GM18858 (cell line): ENCODE data around the gene MYO18A.

Source experiments
- ATAC-seq: cut with Tn5 transposase; IDR thresholded peaks from one replicate; pipeline ENCODE4 v1.9.1; 2021; ENCODE audit not compliant: unreplicated experiment

The MYO18A gene

DNA sequence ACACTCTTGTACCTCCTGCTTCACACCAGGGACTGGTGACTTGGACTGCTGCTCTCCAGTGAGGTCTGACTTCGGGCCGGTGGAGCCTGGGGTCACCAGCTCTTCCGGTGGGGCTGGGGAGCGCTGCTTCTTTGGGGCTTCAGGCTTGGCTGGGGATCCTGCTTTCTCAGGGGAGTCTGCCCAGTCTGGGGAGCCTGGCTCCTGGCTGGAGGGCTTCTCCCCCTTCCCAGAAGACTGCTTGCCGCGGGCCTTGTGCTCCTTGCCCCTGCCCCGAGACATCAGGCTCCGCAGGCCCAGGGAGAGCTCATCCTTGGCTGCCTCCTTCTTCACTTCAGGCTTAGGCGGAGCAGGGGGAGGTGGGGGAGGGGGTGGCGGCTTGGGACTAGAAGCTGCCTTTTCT, 52.4 kb downstream of the MYO18A start:
- ATAC-seq = no peak

DNA sequence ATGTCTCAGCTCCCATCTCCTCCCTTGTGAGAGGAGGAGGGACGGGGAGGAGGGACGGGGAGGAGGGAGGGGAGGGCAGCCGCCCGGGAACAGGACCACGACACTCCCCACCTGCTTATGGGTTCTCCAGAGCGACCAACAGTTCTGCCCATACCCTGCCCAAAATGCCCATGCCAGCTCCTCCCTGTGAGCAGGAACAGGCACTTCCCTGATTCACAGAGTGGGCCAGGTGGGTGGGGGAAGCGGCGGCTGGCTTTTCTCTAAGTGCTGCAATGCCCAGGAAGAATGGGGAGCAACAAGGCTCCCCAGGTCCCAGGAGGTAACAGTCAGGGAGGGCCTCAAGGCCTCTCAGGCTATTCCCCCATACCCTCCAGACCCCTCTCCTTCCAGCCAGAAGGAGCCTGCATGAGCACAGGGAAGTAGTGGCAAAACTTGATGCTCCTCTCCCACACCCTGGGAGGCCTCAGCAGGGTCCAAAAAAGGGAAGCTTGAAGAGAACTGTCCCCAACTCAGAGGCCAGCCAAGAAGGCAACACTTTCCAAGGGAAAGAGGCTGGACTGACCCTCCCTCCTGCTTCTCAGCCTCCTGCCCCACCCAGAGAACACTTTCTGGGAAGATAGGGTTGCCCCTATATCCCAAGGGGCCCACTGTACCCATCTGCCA, 53.8 kb downstream of the MYO18A start:
- ATAC-seq = no peak

DNA sequence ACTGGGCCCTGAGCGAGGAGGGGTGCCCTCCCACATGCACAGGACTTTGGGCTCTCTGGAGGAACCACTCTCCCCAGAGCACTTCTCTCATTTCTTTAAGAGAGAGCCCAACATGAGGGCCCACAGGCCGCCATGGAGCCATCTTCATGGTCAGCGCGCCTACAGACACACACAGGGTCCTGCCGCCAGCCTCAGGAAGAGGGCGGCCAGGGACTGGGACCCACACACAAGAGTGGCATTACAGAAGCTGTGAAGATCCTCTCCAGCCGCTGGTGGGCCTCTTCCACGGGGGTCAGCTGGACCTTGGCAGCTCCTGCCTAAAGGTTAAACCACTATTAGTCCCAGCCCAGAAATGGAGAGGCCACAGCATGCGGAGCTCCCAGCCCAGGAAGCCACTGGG, 54.5 kb downstream of the MYO18A start:
- no peak for ATAC-seq

DNA sequence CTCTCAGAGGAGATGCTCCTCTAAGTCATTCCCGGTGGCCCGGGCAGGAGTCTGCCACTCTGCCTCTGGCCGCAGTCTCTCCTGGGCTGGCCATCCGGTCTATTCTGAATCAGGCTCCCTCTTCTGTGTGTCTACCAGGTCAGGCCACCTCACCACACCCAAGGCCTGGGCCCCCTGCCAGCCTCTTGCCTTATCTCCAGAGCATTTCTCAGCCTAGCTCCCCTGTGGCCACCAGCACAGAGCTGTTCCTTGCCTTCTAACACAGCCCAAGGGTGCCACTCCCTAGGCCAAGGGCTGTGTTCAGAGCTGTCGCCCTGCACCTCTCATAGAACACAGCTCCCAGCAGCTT, 55.3 kb downstream of the MYO18A start:
- no peak for ATAC-seq

DNA sequence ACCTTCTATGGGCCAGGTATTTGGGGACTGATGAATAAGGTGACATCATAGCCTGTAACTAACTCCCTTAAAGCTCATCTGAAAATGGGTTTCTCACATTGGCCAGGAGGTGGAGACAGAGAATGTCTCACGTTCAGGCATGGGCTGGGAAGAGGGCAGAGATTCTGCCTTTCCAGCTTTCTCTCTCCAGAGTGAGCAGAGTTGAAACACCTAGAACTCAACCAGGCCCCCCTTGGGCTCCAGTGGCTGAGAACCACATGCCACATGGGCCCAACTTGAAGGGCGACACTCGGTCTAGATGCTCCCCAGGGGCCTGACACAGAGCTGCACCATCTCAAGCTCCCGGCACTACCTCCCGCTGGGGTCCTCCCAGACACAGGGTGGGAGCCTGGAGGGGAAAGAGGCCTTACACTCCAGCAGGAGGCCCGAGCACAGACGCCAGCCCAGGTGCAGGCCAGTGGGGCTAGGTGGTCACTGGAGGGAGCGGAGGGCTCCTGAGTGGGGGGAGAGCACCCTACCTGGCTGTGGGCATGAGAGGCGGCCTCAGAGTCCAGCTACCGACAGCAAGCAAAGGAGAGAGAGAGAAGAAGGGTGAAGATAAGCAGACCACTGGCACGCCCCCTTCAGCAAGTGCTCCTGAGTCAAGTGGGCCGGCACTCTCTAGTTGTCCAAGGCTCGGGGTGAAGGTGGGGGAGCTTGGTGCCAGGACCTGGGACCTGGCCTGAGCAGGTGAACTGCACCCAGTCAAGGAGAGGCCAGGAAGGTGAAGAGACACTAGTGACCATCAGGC, 55.9 kb downstream of the MYO18A start:
- ATAC-seq = no peak

DNA sequence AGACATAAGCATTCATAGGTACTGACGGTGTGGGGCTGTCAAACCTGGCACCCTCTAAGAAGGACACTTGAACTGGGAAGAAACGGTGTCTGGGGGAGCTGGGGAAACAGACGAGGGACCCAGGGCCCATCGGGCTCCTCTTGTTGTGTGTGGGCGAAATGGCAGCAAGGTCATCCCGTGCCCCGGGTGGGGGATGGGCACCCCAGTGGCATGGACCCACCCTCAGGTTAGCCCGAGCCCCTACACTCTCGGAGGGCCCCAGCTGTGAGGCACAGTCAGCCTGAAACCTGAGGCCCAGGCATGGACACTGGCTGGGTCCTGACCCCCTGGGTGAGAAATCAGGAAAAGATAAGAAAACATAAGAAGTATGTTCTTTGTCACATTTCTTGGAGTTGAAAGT, 57.1 kb downstream of the MYO18A start:
- ATAC-seq = no peak

DNA sequence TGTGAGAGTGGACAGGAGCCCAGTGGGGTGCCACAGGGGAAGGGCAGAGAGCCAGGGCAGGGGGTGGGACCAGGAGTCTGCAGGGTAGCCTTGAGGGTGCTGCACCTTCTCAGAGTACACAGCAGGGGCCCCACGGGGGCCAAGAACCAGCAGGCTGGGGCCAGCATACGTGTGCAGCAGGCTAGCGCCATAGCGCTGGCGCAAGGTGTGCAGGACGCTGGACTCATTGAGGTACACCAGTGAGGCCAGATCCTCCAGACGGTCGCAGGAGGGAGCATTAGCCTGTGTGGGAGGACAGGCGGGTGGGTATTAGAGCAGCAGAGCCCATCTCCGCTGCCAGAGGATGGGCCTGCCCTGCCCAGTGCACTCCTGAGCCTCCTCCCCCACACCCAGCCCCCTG, 58.8 kb downstream of the MYO18A start:
- no peak for ATAC-seq

DNA sequence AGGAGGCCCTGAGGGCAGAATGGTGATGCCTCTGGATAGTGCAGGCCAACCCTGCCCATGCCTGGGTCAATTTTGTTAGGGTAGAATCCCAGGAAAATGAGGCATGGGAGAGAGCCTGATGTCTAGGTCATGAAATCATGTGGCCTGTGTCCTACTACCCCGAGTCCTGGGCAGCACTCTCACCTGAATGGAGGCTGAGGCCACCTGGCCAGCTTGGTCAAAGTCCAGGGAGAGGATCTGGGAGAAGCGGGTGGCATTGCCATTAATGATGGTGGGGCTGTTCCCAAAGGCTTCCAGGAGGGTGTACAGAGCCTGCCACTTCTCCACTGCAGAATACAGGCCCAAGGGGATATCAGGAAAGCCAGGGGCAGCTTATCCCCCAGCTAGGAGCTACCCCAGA, 59.8 kb downstream of the MYO18A start:
- no peak for ATAC-seq

DNA sequence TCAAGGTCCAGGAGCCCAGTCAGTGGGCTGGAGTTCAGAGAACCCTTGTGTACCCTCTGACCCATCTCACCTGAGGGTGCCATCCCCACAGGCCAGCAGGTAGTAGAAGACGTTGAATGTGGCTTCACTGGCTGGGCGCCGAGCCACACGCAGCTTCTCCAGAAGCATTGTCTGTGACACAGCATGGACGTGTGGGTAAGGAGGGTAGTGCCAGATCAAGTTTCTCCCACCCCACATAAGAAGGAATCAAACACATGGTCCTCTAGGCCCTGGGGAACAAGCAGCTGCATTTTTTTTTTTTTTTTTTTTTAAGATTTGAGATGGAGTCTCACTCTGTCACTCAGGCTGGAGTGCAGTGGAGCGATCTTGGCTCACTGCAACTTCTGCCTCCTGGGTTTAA, 60.9 kb downstream of the MYO18A start:
- no peak for ATAC-seq

DNA sequence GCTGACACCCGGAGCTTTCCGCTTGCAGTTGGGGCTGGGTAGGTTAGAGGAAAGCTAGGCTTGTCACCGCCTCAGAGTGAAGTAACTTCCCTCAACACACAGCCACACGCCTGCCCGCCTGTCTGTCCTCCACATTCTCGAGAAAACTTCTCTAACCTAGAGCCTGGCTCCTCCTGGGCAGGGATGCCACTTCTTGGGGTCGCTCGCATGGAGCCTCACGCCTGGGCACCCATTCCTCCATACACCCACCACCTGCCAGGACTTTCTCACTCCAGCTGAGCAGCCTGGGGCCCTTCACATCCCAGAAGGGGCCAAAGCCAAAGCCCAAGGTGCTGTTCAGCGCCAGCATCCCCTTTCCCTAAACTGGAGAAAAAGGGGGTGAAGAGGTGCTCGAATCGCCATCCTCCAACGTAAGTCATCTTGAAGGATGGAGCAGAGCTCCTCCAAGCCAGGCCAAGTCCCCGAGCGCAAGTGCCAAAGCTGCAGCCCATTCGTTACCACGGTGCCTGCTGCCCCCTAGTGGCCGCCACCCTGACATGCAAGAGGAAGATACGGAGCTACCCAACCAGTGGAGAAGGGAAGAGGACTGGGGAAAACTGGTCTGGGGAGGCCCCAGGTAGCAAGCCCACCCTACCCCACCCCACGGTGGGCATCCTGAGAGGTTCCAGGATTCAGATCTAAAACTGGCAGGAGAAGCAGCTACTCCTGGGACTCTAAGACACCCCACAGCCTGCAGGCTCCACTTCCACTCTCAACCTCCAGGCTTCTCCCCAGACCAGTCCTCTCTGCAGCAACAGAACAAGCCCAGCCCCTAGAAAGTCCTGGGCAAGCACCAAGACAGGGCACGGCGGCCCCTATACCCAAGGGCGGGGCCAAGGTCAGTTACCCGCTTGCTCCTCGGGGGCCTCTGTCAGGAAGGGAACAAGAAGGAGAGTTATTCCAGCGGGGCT, 63.1 kb downstream of the MYO18A start:
- ATAC-seq = no peak

DNA sequence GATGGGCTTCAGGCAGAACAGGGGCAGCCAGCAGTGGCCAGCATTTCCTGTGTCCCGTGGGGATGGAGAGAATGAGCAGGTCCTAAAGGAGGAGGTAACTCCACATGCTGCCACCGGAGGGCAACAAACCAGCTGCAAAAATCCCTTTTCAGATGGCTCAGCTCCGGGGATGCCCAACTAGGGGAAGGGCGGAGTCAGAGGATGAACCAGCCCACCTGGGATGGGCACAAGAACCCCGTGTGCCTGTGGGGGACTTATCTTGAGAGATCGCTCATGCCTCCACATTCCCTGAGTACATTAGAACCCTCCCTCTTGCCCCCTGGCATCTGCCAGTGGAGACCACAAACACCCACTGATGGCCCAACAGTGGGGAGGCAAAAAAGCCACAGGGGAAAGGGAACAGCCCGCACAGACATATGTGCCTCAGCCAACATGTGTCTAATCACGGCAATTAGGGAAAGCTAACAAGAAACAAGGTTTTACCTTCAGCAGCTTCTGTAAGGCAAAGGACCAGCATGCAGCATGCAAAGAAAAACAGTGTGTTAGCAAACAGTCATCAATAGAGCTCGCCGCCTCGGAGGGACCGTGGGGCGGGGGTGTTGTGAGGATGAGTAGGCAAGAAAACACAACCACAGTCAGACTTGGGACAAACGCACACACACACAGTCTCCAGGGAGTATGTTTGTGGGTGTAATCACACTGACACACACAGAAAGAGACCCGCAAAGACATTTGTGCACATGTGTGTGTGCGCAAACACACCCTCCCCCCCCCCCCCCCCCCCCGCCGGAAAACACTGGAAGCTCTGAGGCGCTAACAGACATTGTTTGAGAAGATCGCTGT, 64.0 kb downstream of the MYO18A start:
- no peak for ATAC-seq

DNA sequence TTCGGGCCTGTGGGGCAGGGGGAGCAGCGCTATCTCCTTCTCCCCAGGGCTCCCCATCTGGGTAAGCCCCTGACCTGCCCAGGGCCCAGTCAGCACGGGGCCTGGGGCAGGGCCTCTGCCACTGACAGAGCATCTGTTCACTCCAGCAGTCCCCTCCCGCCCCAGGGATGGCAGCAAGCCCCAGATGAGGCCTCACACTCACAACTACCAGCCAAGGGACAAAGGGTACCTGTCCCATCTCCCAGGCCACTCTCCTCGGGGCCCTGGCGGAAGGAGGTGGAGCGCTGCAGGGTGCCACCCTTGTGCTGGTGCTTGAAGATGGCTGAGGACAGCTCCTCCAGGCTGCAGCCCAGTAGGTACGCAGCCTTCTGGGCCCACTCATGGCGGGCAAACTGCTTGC, 64.8 kb downstream of the MYO18A start:
- ATAC-seq = no peak

DNA sequence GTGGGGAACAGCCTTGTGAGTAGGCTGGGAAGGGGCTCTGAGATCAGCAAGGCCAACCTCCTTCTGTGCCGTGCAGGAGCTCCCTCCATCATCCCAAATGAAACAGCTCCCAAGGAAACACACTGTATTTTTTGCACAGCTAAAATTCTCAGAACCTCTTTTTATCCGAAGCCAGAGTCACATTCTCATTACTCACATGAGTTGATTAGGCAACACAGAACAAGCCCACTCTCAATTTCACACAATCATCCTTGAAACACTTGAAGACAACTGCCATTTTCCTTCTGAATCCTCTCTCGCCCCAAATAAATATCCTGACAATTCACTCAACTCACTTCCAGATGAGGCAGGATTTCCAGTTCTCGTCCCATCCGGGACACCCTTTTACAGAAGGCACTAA, 66.1 kb downstream of the MYO18A start:
- ATAC-seq = no peak

DNA sequence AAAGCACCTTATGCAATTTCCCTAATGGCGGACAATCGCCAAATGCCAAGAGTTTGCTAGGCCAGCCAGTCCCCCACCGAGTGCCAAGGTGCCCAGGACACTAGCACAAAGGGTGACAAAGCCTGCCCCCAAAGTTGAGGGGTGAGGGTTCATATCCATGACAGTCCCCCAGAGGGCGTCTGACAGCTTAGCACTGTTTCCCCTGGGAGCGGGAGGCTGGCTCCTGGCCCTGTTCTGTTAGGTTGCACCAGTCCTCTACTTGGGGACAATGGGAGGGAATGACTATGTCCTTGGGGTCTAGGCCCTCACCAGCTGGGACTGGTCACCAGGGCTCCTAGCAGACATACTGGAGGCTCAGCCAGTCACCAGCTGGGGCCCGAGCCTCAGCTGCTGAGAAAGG, 66.9 kb downstream of the MYO18A start:
- no peak for ATAC-seq

DNA sequence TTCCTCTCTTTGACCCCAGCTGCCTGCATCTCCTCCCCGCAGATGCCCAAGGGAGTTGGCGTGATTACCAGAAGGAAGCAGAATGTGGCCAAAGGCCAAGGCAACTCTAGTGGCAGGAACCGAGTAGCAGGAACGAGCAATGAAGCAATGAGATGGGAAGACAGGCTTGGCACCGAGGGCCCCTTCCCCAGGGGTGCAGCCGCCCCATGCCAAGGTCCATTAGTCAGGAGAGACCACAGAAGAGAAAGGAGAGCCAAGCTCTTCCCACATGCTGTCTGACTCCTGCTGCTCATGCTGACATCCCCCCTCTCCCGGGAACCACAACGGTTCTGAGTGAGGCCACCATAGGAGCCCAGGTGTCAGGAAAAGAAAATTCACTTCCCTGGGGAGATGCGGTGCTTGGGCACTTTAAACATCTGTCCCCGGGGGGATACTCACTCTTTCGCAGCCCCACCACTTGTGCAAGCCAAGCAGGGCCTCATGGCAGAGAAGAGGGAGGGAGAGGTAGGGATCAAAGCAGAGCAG, 67.4 kb downstream of the MYO18A start:
- no peak for ATAC-seq

DNA sequence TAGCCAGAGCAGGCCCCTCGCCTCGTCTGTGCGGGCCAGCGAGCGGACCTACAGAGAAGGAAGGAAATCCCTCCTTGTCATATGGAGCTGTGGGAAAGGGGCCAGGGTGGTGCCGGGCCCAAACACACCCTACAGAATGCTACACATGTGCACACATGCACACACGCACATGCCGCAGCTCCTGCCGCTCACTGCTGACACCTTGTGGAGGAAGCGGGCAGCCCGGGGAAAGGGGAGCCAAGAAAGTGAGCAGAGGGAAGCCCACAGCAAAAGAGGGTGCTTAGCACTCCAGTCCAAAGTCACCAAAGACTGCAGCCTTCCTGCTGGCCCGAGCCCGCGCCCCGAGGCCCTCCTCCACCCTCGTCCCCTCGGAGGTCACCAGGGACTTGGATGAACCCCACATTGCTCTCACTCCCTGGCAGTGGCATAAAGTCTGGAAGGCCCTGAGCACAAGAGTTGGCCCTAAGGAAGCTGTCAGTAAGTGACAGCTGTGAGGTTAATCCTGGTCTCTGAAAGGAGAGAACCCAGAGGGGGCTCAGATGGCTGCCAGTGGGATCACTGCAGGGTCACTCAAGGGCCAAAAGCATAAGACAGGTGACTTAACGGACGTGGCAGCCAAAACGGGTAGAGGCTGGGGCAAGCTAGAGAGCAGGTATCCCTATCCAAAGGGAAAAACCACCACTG, 68.2 kb downstream of the MYO18A start:
- no peak for ATAC-seq

DNA sequence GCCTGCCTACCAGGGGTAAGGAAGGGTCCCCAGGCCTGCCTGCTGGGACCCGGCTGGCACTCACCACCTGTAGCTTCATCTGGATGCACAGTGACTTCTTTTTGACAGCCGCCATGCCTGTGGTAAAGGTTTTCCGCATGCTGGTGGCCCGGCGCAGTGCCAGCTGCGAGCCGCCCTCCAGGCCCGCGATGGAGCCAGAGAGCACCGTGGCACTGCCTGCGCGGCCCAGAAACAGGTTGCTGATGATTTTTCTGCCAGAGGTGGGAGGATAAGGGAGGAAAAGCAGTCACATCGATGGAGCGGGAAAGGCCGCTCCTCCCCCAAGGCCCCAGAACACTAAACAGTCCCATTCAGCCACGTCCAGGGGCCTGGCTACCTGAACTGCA, 69.8 kb downstream of the MYO18A start:
- no peak for ATAC-seq

DNA sequence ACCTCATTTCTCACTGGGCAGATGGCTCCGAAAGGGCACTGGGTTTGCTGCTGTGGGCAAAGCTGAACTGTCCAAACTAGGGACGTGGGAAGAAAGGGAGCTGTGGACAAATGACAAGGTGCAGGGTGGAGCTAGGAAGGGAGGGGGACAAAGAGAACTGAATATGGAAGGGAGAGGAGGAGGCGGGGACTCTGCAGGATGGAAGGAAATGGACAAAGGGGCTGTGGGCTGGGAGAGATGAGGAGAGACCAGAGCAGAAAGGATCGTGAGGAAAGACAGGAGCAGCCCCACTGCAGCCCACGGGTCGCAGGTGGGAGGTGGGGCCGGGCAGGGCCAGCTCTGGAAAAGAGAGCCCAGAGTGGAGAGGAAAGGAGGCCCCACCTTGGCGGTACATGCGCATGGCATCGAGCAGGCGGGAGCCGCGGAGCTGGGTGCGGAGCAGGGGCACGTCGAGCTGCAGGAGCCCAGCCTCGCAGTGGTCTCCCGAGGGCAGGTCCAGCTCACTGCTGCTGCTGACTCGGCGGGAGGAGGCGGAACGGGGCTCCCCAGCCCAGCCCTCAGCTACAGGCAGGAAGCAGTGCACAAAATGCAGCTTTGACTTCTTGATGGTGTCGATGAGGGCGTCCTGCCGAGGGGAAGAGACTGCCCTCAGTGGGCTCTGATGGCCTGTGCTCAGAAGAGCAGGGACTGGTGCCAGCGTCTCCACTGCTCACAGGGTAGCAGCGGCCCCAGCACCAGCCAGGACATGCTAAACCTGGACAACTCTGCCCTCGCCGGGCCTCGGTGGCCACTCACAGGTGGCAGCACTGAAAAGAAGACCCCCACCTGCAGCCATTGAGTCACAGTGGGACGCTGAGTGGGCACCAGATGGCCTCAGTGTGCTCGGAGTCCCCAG, 70.5 kb downstream of the MYO18A start:
- ATAC-seq = no peak

DNA sequence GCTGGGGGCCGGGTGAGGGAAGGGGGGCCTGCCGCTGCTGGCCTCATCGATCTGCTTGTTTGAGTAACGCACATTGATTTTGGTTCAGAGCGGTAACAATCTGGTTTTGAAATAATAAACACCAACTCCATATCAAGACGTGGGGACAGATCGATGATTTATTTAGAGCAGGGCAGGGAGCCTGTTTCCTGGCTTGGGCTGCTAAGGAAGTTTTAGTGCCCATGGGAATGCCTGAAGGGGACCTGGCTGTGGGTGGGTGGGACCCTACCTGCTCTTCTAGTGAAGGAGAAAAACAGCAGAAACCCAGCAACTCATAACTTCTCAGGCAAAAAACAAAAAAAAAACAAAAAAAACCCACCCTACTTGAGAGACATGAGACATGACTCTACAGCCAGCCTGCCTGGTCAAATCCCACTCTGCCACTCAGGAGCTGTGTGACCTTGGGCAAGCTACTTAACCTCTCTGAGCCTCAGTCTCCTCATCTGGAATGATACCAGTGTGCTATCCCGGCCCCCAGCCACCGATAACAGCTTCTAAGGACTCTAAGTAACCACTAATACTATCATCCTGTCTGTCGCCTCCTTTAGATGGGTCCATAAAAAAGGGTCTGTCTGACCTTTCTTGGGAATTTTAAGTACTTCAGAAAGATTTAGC, 71.2 kb downstream of the MYO18A start:
- ATAC-seq = no peak
